WERI-Rb-1 (cell line): ENCODE data around the gene ABHD8.

Experiments used
- DNase-seq: peaks from one replicate; pipeline ENCODE4 v3.0.0-alpha.2; 2020
- H3K27ac ChIP-seq: fragments of 250-450 bp; sonication (Bioruptor Pico); 2 replicates; pipeline ENCODE4 v1.5.1; 2020; ENCODE audit warnings: mild to moderate bottlenecking, moderate library complexity
- H3K27me3 ChIP-seq: fragments of 250-450 bp; sonication (Bioruptor Pico); 2 replicates; pipeline ENCODE4 v1.5.1; 2021; ENCODE audit warnings: mild to moderate bottlenecking, low read depth, moderate library complexity; ENCODE audit not compliant: insufficient read depth, severe bottlenecking
- H3K36me3 ChIP-seq: fragments of 250-450 bp; sonication (Bioruptor Pico); 2 replicates; pipeline ENCODE4 v1.5.1; 2020; ENCODE audit warnings: mild to moderate bottlenecking, moderate library complexity
- H3K4me3 ChIP-seq: 2 replicates; pipeline ENCODE4 v1.5.1; 2011; ENCODE audit warnings: low read depth, mild to moderate bottlenecking, control low read depth, low read length
- H3K9me3 ChIP-seq: fragments of 250-450 bp; sonication (Bioruptor Pico); 2 replicates; pipeline ENCODE4 v1.5.1; 2021; ENCODE audit warnings: mild to moderate bottlenecking, moderate library complexity; ENCODE audit not compliant: severe bottlenecking
- TF ChIP-seq, protein P1 (sequence below): IDR thresholded peaks from 2 replicates; pipeline ENCODE4 v1.5.1; 2011; ENCODE audit warnings: low read depth, mild to moderate bottlenecking, control low read depth, inconsistent platforms, low read length

Gene ABHD8

DNA sequence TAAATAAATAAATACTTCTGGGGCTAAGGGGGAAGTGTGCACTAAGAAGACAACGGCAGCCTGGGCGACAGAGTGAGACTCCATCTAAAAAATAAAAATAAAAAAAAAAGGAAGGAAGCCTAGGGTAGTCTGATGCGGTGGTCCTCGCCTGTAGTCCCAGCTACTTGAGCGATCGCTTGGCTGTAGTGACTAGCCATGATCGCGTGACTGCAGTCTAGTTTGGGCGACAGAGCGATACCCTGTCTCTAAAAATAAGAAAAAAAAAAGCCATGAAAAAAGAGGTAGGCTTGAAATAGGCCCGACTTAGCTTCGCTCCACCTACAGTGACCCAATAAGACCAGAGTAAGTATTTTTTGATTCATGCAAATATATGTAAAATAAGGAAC lies 36.6 kb downstream of the ABHD8 start:
- DNase-seq = no peak
- H3K4me3 ChIP-seq = no peak overlapping the region
- H3K27ac ChIP-seq = no peak overlapping the region; the same call in 1 of the 2 replicates
- no peaks in the 10 kb centered on the region for H3K9me3 ChIP-seq
- H3K36me3 ChIP-seq = peaks cover 19% of the 10 kb centered on the region
- H3K27me3 ChIP-seq = no peaks in the 10 kb centered on the region
- TF ChIP-seq, protein P1, sequence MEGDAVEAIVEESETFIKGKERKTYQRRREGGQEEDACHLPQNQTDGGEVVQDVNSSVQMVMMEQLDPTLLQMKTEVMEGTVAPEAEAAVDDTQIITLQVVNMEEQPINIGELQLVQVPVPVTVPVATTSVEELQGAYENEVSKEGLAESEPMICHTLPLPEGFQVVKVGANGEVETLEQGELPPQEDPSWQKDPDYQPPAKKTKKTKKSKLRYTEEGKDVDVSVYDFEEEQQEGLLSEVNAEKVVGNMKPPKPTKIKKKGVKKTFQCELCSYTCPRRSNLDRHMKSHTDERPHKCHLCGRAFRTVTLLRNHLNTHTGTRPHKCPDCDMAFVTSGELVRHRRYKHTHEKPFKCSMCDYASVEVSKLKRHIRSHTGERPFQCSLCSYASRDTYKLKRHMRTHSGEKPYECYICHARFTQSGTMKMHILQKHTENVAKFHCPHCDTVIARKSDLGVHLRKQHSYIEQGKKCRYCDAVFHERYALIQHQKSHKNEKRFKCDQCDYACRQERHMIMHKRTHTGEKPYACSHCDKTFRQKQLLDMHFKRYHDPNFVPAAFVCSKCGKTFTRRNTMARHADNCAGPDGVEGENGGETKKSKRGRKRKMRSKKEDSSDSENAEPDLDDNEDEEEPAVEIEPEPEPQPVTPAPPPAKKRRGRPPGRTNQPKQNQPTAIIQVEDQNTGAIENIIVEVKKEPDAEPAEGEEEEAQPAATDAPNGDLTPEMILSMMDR = no peak

DNA sequence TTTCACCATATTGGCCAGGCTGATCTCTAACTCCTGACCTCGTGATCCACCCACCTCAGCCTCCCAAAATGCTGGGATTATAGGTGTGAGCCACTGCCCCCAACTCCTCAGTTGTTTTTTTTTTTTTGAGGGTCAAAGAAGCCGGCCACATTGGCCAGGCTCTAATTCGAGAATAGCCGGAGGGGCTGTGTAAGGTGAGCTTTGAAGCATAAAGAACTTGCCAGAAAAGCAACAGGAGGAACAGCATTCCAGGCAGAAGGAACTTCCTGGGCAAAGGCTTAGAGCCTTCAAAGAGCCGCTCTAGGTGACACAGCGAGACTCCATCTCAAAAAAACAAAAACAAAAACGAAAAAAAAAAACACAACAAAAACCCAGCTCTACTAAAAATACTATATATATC lies 37.2 kb downstream of the ABHD8 start:
- no peak overlapping the region for H3K27ac ChIP-seq
- no peak for DNase-seq
- H3K36me3 ChIP-seq = peaks cover 13% of the 10 kb centered on the region
- TF ChIP-seq, protein P1 = no peak
- no peak overlapping the region for H3K4me3 ChIP-seq
- no peaks in the 10 kb centered on the region for H3K27me3 ChIP-seq
- no peaks in the 10 kb centered on the region for H3K9me3 ChIP-seq

DNA sequence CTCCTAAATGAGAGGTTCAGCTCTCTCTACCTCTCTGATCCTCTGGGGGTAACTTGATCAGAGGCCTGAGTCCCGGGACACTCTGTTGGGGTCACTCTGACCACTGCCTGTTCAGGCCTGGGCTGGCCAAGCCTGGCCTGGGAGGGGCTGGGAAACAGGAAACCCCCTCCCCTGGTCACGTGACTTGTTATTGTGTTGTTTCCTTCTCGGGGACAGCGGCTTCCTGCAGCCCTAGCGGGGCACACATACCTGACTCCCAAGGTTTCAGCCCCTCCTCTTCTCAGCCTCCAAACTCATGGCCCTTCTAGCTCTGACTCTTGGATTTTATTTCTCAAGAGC lies 38.6 kb downstream of the ABHD8 start, which contains the start of gene USHBP1:
Gene USHBP1 (minus strand): TSS at position 105 of the 339 bp plus-strand sequence. CDS start 446 bp downstream, outside the sequence.
- H3K4me3 ChIP-seq = no peak within 1 kb of the TSS
- DNase-seq = no peak
- peaks cover 10% of the 10 kb centered on the region for H3K9me3 ChIP-seq
- TF ChIP-seq, protein P1 = no peak
- peaks cover 8% of the 10 kb centered on the region for H3K36me3 ChIP-seq
- H3K27ac ChIP-seq = no peak within 1 kb of the TSS
- no peaks in the 10 kb centered on the region for H3K27me3 ChIP-seq

DNA sequence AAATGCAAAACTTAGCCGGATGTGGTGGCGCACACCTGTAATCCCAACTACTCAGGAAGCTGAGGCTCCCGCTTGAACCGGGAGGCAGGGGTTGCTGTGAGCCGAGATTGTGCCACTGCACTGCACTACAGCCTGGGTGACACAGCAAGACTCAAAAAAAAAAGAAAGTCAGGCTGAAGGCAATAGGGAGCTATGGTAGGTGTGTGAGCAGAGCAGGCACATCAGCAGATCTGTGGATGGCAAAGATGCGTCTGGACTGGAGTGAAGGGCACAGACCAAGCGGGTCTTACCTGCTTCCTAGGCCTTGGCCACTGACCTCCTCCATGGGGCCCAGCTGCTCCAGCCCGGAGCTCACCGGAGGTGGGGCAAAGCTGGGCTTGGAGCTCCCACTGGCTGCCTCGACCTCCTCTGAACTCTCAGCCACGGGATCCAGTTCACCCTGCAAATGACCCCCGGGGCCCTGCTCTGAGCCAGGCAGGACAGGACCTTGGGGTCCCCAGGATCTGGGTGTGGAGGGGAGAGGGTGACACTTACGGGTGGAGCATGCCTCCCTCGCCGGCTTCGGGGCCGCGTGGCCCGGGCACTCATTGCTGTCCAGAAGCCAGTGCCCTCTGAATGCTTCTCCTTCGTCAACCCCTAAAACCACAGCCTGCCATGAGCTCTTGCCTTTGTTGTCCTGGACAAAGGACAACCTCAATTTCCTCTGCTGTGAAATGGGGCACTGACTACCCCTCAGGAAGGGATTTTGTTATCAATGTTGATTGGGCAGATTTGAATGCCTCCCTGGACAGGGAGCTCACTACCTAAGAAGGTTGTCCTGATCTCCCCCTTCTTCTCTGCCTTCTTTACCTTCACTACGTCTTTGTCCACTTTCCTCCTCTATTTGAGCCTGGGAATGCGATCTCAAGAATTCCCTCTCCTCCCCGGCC lies 39.2 kb downstream of the ABHD8 start:
- TF ChIP-seq, protein P1 = no peak
- Histone ChIP-seq H3K27ac (no peak overlapping the region), H3K4me3 (no peak overlapping the region)

DNA sequence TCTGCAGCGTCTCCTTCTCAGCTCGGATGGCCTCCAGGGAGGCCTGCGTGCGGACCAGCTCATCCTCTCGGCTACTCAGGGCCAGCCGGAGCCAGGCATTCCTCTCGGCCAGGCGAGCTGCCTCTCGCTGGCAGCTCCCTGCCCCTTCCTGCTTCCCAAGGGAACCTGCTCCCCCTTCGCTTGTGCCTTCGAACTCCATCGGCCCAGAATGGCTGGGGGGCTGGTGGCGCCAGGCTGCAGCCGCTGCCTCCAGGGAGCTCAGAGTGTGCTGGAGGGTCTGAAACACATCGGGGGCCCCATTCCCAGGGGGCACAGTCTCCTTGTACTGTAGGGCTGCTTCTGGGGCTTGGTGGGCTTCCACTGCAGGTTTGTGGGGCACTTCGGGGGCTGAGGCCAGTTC lies 40.7 kb downstream of the ABHD8 start:
- no peaks in the 10 kb centered on the region; the same call in 1 of the 2 replicates for H3K36me3 ChIP-seq

More for the DNA sequence above, 39.2 kb downstream of the ABHD8 start:
- H3K36me3 ChIP-seq = peaks cover 5% of the 10 kb centered on the region
- DNase-seq = no peak
- H3K9me3 ChIP-seq = peaks cover 17% of the 10 kb centered on the region
- H3K27me3 ChIP-seq = no peaks in the 10 kb centered on the region

More for the DNA sequence above, 40.7 kb downstream of the ABHD8 start:
- TF ChIP-seq, protein P1 = no peak
- DNase-seq = no peak
- no peak overlapping the region for H3K27ac ChIP-seq
- no peaks in the 10 kb centered on the region for H3K27me3 ChIP-seq
- no peak overlapping the region for H3K4me3 ChIP-seq
- H3K9me3 ChIP-seq = peaks cover 25% of the 10 kb centered on the region
